ENCODE results near the gene CACNA1C.

DNA sequence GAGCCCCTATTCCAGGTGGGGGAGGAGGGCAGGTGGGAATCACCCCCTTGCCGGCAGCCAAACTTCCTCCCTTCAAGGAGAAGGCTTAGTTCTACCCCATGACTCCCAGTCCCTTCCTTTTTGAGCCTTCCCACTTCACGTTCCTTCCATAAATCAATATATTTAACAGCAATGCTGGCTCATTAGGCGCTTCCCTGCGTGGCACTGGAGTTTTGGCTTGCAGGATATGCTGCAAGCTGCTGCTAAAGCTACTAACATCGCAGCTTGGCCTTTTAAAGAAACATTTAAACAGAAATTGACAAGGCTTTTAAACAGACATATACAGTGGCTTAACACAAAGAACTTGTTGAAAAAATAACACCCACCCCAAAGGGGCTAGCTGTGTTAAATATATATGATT is 434.0 kb downstream of the CACNA1C start:
- TF ChIP-seq EP300 (IDR thresholded peaks at IDR 0.05) (no peak), CTCF (IDR thresholded peaks at IDR 0.05) (no peak)

Measured in suprapubic skin (tissue), 3 donors.